RWPE2 (cell line): Measurements from ENCODE around the gene ADAMTS8.

Experiments
- ATAC-seq: fragments of 200-7000 bp; cut with Tn5 transposase; 3 replicates; pipeline ENCODE4 v1.9.1; 2021; ENCODE audit warnings: low read depth
- DNase-seq: peaks from one replicate; pipeline ENCODE4 v3.0.0-alpha.2; 2020; ENCODE audit warnings: low spot score
- H3K27ac ChIP-seq: fragments of 450-650 bp; 2 replicates; pipeline ENCODE4 v1.5.1; 2017; ENCODE audit warnings: mild to moderate bottlenecking; ENCODE audit not compliant: poor library complexity, severe bottlenecking
- H3K27me3 ChIP-seq: fragments of 250-450 bp; sonication (Bioruptor Pico); 2 replicates; pipeline ENCODE4 v1.5.1; 2021; ENCODE audit warnings: mild to moderate bottlenecking, moderate library complexity; ENCODE audit not compliant: insufficient read depth, poor library complexity, severe bottlenecking
- H3K36me3 ChIP-seq: fragments of 250-450 bp; sonication (Bioruptor Pico); 2 replicates; pipeline ENCODE4 v1.5.1; 2020; ENCODE audit warnings: low read depth, mild to moderate bottlenecking, moderate library complexity
- H3K4me1 ChIP-seq: fragments of 250-450 bp; sonication (Bioruptor Pico); 2 replicates; pipeline ENCODE4 v1.5.1; 2021; ENCODE audit warnings: mild to moderate bottlenecking, moderate library complexity; ENCODE audit not compliant: insufficient read depth, poor library complexity, severe bottlenecking
- H3K4me3 ChIP-seq: fragments of 250-450 bp; sonication (Bioruptor Pico); 2 replicates; pipeline ENCODE4 v1.5.1; 2021; ENCODE audit warnings: mild to moderate bottlenecking, moderate library complexity; ENCODE audit not compliant: severe bottlenecking
- H3K9me3 ChIP-seq: fragments of 250-450 bp; sonication (Bioruptor Pico); 2 replicates; pipeline ENCODE4 v1.5.1; 2021; ENCODE audit warnings: mild to moderate bottlenecking, moderate library complexity; ENCODE audit not compliant: severe bottlenecking
- CTCF ChIP-seq: fragments of 450-650 bp; IDR thresholded peaks from one replicate; pipeline ENCODE4 v1.5.1; 2017; ENCODE audit warnings: mild to moderate bottlenecking, moderate library complexity; ENCODE audit not compliant: poor library complexity, severe bottlenecking

Gene ADAMTS8

GRCh38 chr11:130448039-130448415 is 19.6 kb upstream of the ADAMTS8 start:
- H3K4me3 ChIP-seq = peak overlapping the region; percentile 37
- ATAC-seq (no peak), DNase-seq (no peak)
- H3K4me1 ChIP-seq = no peaks in the 10 kb centered on the region
- no peaks in the 10 kb centered on the region for H3K9me3 ChIP-seq
- no peaks in the 10 kb centered on the region for H3K36me3 ChIP-seq
- no peak for TF ChIP-seq CTCF
- H3K27ac ChIP-seq = no peak overlapping the region
- H3K27me3 ChIP-seq = peaks cover 4% of the 10 kb centered on the region

GRCh38 chr11:130445788-130446187 is 17.4 kb upstream of the ADAMTS8 start:
- no peak overlapping the region for H3K4me3 ChIP-seq
- no peak overlapping the region for H3K27ac ChIP-seq
- no peaks in the 10 kb centered on the region for H3K9me3 ChIP-seq
- ATAC-seq (no peak), DNase-seq (no peak)
- H3K27me3 ChIP-seq = peaks cover 4% of the 10 kb centered on the region
- TF ChIP-seq CTCF = no peak
- no peaks in the 10 kb centered on the region for H3K36me3 ChIP-seq
- H3K4me1 ChIP-seq = no peaks in the 10 kb centered on the region

DNA sequence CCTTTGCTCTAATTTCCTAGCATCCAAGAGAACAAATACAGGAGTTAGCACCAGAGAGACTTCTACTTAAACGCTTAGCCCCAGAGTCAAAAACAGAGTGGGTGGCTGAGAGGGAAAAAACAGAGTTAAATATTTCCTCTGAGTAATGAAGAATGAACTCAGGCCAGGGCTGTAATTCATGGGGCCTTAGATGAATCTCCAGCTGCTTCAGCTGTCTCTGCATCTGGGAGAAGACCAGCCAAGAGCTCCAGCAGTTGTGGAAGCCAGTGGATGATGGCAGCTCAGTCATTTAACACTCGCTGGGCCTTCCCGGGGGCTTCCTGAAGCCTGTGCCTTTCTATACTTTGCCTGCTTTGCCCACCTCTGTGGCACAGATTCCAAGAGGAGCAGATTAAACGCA is 14.3 kb upstream of the ADAMTS8 start:
- no peak for ATAC-seq
- Histone ChIP-seq H3K27me3 (no peaks in the 10 kb centered on the region), H3K27ac (no peak overlapping the region), H3K36me3 (no peaks in the 10 kb centered on the region), H3K4me3 (no peak overlapping the region), H3K9me3 (no peaks in the 10 kb centered on the region), H3K4me1 (no peaks in the 10 kb centered on the region)
- no peak for DNase-seq
- TF ChIP-seq CTCF = no peak

DNA sequence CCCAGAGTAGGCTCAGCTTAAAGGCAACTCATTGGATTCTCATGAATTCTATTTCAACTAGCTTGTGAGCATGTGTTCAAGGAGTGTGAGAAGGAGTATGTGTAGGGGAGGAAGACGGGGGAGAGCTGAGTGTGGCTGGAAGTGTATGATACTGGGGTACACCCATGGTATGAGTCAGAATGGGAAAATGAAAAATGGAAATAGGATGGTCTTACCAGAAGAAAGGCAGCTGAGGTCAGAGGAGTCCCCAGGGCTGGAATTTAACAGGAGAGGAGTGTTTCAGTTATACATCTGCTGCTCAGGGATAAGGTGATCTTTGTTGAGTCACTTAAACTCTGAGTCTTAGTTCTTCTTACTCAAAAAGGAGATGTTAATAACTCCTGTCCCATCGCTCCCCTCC is 13.3 kb upstream of the ADAMTS8 start:
- Histone ChIP-seq H3K36me3 (no peaks in the 10 kb centered on the region), H3K4me3 (no peak overlapping the region), H3K9me3 (no peaks in the 10 kb centered on the region), H3K4me1 (no peaks in the 10 kb centered on the region), H3K27me3 (no peaks in the 10 kb centered on the region), H3K27ac (no peak overlapping the region)
- ATAC-seq (no peak), DNase-seq (no peak)
- no peak for TF ChIP-seq CTCF

DNA sequence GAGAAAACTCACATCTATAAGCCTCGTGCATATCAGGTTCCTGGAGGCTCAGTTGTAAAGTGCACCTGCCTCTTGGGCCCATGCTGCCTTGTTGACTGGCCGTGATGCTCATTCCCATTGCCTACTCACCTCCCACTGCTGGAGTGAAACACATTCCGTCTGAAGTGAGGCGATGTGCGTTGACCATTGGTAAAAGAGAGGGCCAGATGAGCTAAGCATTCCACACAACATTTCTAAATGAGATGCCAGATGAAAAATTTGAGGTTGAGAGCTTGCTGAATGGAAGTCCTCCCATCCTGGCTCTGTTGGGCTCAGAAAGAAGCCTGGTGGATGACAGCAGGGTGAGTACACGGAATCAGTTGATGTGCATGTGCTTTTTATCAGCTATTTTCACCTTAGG is 11.5 kb upstream of the ADAMTS8 start:
- Histone ChIP-seq H3K4me1 (peaks cover 4% of the 10 kb centered on the region), H3K36me3 (no peaks in the 10 kb centered on the region), H3K27ac (no peak overlapping the region), H3K4me3 (no peak overlapping the region), H3K9me3 (no peaks in the 10 kb centered on the region), H3K27me3 (no peaks in the 10 kb centered on the region)
- TF ChIP-seq CTCF = no peak
- DNase-seq (no peak), ATAC-seq (no peak)
